DND-41 (cell line): Measurements from ENCODE around the gene SCGB1C2.

ENCODE experiments used
- CTCF ChIP-seq: IDR thresholded peaks from 2 replicates; pipeline ENCODE4 v1.5.1; 2012; ENCODE audit warnings: borderline replicate concordance, low read length, moderate library complexity, mild to moderate bottlenecking; ENCODE audit not compliant: poor library complexity, severe bottlenecking; ENCODE audit errors: extremely low read depth
- EZH2 ChIP-seq: IDR thresholded peaks from 3 replicates; pipeline ENCODE4 v1.6.1; 2012; ENCODE audit warnings: borderline replicate concordance, low read depth, mild to moderate bottlenecking, moderate library complexity, low read length, inconsistent platforms; ENCODE audit not compliant: severe bottlenecking

GRCh38 chr17:148757-149156, 11.4 kb downstream of the SCGB1C2 start:
- TF ChIP-seq CTCF (no peak), EZH2 (no peak)
